HG03442 (cell line): ENCODE data around the gene MAGEB16.

ENCODE experiments used
- ATAC-seq: cut with Tn5 transposase; IDR thresholded peaks from one replicate; pipeline ENCODE4 v1.9.1; 2021; ENCODE audit warnings: mild to moderate bottlenecking, moderate library complexity; ENCODE audit not compliant: unreplicated experiment

MAGEB16 gene

DNA sequence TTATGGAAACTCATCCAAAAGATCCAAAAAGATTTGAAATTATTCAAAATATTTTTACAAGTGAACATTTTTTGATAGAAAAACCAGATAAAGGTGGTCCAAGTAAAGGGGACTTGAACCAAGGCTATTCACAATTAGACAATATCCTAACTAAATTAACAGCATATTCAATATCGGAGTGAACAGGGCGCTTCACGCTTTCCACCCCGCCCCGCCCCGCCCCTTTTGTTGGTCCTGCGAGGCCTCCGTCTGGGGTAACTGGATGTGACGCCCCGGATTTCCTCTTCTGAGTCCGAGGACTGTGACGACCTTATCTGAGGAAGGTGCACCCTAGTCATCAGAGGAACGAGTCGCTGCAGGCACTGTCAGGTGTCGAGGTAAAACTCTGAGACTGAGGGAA is at the start of gene MAGEB16:
MAGEB16 (plus strand) TSS at position 301 of the 400 bp plus-strand sequence. CDS start 3,855 bp downstream, outside the sequence.
- no peak for ATAC-seq

- ATAC-seq: no peak
Observed at GRCh38 chrX:35773958-35774564, 24.1 kb upstream of the MAGEB16 start.

DNA sequence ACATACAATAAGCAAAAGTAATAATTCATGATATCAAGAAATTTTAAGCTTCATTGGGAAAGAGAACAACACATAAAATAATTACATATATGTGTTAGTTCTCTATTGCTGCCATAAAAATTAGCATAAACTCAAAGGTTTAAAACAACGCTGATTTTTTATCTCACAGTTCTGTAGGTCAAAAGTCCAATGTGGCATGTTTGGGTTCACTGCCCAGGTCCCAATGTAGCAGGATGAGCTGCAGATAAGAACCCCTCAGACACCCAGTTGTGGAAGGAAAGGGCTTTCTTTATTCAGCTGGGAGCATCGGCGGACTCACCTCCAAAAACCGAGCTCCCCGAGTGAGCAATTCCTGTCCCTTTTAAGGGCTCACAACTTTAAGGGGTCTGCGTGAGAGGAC is 13.1 kb upstream of the MAGEB16 start:
- no peak for ATAC-seq

DNA sequence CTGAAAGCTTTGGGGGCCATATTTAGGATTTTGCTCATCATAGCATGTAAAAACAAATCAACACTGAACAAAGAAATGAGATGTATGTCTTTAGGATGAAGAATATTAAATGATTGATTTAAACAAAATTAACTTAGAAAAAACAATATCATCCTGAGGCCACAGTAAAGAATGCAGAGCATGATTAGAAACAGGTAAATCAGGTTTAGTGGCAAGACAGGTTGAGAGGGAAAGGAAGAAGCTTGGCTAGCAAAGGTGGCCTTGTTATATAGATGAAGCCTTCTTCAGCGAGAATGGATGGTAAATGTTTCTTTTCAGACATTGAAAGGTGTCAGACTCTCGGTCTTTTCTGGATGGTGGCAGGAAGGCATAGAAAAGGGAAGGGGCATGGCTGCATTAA is 11.9 kb upstream of the MAGEB16 start:
- no peak for ATAC-seq

- ATAC-seq: no peak
Observed at GRCh38 chrX:35787867-35788266, 10.3 kb upstream of the MAGEB16 start.

GRCh38 chrX:35800474-35800873 is 2.3 kb downstream of the MAGEB16 start:
- no peak for ATAC-seq

DNA sequence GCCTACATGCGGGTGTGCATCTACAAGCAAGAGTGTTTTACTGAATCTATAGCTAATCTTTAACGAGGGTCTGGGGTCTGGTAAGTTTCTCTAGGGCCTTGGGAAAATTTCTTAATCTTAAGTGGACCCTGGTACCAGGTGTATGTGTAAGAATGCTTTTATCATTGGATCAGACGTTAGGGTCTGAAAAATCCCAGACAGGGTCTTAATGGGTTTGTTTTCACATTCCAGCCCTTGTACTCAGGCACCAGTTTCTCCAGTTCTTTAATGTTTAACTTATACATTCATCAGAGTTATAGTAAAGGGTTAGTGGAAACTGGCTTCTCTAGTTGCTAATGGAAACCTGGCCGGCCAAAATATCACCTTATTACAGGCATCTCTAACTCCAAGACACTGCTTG is 11.6 kb downstream of the MAGEB16 start:
- no peak for ATAC-seq

- no peak for ATAC-seq
Observed at GRCh38 chrX:35819241-35819640, 21.1 kb downstream of the MAGEB16 start.

DNA sequence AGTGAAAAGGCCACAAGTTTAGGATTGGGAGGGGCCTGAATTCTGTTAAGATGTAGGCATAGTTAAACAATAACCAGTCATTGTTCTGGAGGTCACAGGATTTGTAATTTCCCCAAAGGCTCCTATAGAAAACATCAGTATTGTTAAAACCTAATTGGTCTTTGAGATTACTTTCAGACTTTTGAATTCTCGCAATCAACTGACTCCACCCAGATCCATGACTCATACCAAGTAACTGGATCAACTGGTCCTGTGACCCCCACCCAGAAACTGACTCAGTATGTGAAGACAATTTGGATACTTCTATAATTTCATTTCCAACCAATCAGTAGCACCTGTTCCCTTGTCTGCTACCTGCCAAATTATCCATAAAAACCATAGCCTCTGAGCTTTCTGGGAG is 28.4 kb downstream of the MAGEB16 start:
- no peak for ATAC-seq

DNA sequence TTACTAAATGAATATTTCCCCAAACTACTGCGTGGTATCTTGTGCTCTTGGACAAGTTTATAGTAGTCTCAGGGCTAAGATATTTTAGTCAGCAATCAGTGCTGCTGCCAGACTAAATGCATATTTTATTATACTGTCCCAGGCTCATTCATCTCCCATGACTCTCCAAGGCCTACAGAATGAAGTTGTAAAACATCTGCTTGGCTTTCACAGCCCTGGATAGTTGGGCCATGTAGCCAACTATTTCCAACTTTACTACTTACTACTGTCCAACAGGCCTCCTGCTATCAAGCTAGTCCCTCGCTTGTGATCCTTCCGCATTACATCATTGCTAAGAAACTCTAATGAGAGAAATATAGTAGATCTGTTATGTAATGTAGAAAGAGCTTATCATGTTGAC is 31.4 kb downstream of the MAGEB16 start:
- ATAC-seq: no peak

- ATAC-seq: no peak
Observed at GRCh38 chrX:35841872-35842271, 43.7 kb downstream of the MAGEB16 start.

DNA sequence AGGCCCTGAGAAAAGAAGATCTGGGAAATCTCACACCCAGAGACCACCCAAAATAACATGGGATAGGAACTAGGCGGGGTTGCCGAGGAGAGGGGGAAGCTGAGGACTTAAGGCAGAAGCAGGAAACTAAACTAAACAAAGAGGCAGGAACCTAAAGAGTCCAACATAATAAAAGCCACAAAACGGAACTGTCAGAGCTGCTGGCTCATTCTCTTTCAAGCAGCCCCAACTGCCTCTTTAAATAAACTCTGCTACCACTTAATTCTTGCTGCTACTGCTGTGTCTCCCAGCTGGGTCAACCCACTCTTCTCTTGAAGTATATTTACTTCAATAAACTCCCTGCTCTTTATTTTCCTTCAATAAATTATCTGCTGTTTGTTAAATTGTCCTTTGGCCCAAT is 44.5 kb downstream of the MAGEB16 start:
- no peak for ATAC-seq

GRCh38 chrX:35847736-35848135 is 49.6 kb downstream of the MAGEB16 start:
- no peak for ATAC-seq
